CD14-positive monocyte (primary cell): Measurements from ENCODE around the gene WHAMM. TPM values are rescaled to one million over a fixed set of nuclear protein-coding genes. Genes with fewer than 3 reads are reported as not detected.

Experiments used
- DNase-seq, 3 donors: peaks; one replicate each; pipeline ENCODE4 v3.0.0-alpha.2; 2011 to 2022
- H2AFZ ChIP-seq: 2 replicates; pipeline ENCODE4 v1.6.0; 2012; ENCODE audit warnings: mild to moderate bottlenecking, low read depth, low read length, inconsistent platforms; ENCODE audit not compliant: insufficient read depth, poor library complexity, severe bottlenecking
- H3K27ac ChIP-seq, 2 donors: 1 replicate in 1 of 2; 2 replicates in 1 of 2; pipeline ENCODE4 v1.5.1; 2012 to 2013; ENCODE audit warnings: low read length in 2 of 2, control low read depth in 1 of 2, inconsistent platforms in 1 of 2, low read depth in 1 of 2, mild to moderate bottlenecking in 1 of 2
- H3K27me3 ChIP-seq, 2 donors: one replicate each; pipeline versions ENCODE4 v1.6.0 to v1.6.1; 2011 to 2013; ENCODE audit warnings: low read length in 2 of 2; ENCODE audit not compliant: control insufficient read depth in 2 of 2, insufficient read depth in 2 of 2
- H3K36me3 ChIP-seq, 2 donors: replicated peaks in 1 of 2; 1 replicate in 1 of 2; 2 replicates in 1 of 2; pipeline versions ENCODE4 v1.5.1 to v1.6.1; 2012 to 2013; ENCODE audit warnings: low read length in 2 of 2, control low read depth in 1 of 2, inconsistent platforms in 1 of 2, mild to moderate bottlenecking in 1 of 2; ENCODE audit not compliant: insufficient read depth in 2 of 2, control insufficient read depth in 1 of 2
- H3K4me1 ChIP-seq, 2 donors: 1 replicate in 1 of 2; 2 replicates in 1 of 2; pipeline versions ENCODE4 v1.5.1 to v1.6.1; 2012 to 2013; ENCODE audit warnings: low read length in 2 of 2, control low read depth in 1 of 2, inconsistent platforms in 1 of 2, mild to moderate bottlenecking in 1 of 2, moderate library complexity in 1 of 2; ENCODE audit not compliant: insufficient read depth in 2 of 2, control insufficient read depth in 1 of 2
- H3K4me2 ChIP-seq: replicated peaks from 2 replicates; pipeline ENCODE3; 2012; ENCODE audit warnings: low read length, moderate library complexity, mild to moderate bottlenecking; ENCODE audit not compliant: poor library complexity, severe bottlenecking; ENCODE audit errors: extremely low read depth
- H3K4me3 ChIP-seq, 3 experiments: fragments of 200-600 bp in 1 of 3; sonication (generic) in 1 of 3; replicated peaks in 1 of 3; 1 replicate in 2 of 3; 2 replicates in 1 of 3; pipeline ENCODE4 v1.5.1; 2011 to 2013; ENCODE audit warnings: low read length in 3 of 3, mild to moderate bottlenecking in 3 of 3, control low read depth in 2 of 3, low read depth in 2 of 3, inconsistent platforms in 1 of 3, moderate library complexity in 1 of 3
- H3K79me2 ChIP-seq: 2 replicates; pipeline ENCODE4 v1.6.0; 2012; ENCODE audit warnings: mild to moderate bottlenecking, control low read depth, inconsistent platforms, low read length, moderate library complexity; ENCODE audit not compliant: insufficient read depth
- H3K9ac ChIP-seq: 2 replicates; pipeline ENCODE4 v1.6.0; 2017; ENCODE audit warnings: low read length, mild to moderate bottlenecking; ENCODE audit not compliant: insufficient read depth, poor library complexity, severe bottlenecking
- H3K9me3 ChIP-seq, 2 donors: replicated peaks in 1 of 2; 1 replicate in 1 of 2; 2 replicates in 1 of 2; pipeline versions ENCODE4 v1.5.1 to v1.6.1; 2012 to 2013; ENCODE audit warnings: low read length in 2 of 2, control low read depth in 1 of 2; ENCODE audit not compliant: control insufficient read depth in 1 of 2, insufficient read depth in 1 of 2
- H4K20me1 ChIP-seq: 2 replicates; pipeline ENCODE4 v1.6.0; 2012; ENCODE audit warnings: mild to moderate bottlenecking, low read length, control low read depth, moderate library complexity; ENCODE audit not compliant: insufficient read depth
- H3K27ac Mint-ChIP-seq, 7 donors: one replicate each; pipeline ENCODE4 v1.8.0; 2020; ENCODE audit warnings: mild to moderate bottlenecking in 7 of 7, mixed read lengths in 7 of 7, moderate library complexity in 6 of 7, inconsistent platforms in 2 of 7
- H3K27me3 Mint-ChIP-seq, 3 donors: one replicate each; pipeline ENCODE4 v1.8.0; 2021 to 2022; ENCODE audit warnings: low read depth in 3 of 3, mild to moderate bottlenecking in 3 of 3, mixed read lengths in 3 of 3, moderate library complexity in 3 of 3, inconsistent platforms in 1 of 3
- H3K36me3 Mint-ChIP-seq, 2 donors: one replicate each; pipeline ENCODE4 v1.8.0; 2020; ENCODE audit warnings: mixed read lengths in 2 of 2, inconsistent platforms in 1 of 2, mild to moderate bottlenecking in 1 of 2
- H3K4me1 Mint-ChIP-seq: one replicate; pipeline ENCODE4 v1.8.0; 2020; ENCODE audit warnings: mild to moderate bottlenecking, mixed read lengths
- H3K4me3 Mint-ChIP-seq, 2 donors: one replicate each; pipeline ENCODE4 v1.8.0; 2020; ENCODE audit warnings: mild to moderate bottlenecking in 2 of 2, mixed read lengths in 2 of 2, moderate library complexity in 1 of 2
- H3K9me3 Mint-ChIP-seq, 7 donors: one replicate each; pipeline ENCODE4 v1.8.0; 2020 to 2022; ENCODE audit warnings: mixed read lengths in 7 of 7, mild to moderate bottlenecking in 6 of 7, moderate library complexity in 6 of 7, inconsistent platforms in 2 of 7
- WGBS: methylation state at CpG from one replicate; pipeline ENCODE4 v1.1.5; 2013; ENCODE audit warnings: missing lambda C conversion rate; ENCODE audit not compliant: insufficient coverage; 5-methylcytosine and 5-hydroxymethylcytosine counted together
- intact Hi-C, 2 donors: fragments of 100-400 bp; cut with micrococcal nuclease; formaldehyde crosslinking; loops; one replicate each; pipeline versions ENCODE4 v1.15.0 to v1.15.1; 2023
- polyA plus RNA-seq, 3 donors: library from polyadenylated mRNA; depleted of rRNA in 1 of 3; unstranded in 2 of 3; stranded (reverse) in 1 of 3; fragments of 300-500 nt in 2 of 3; fragments of >200 nt in 1 of 3; fragmentation: Illumina TruSeq in 2 of 3; gene quantifications; 1 replicate in 2 of 3; 2 replicates in 1 of 3; pipeline ENCODE4 v1.2.3, GENCODE V29; 2012 to 2021
- TF ChIP-seq, protein P1 (sequence below): fragments of 200-600 bp; IDR thresholded peaks from one replicate; pipeline ENCODE4 v1.8.0; 2022; ENCODE audit warnings: antibody characterized with exemption, mild to moderate bottlenecking

The WHAMM gene
- polyA plus RNA-seq, 3 donors: 0.69 to 7.8 (median 0.92) TPM

DNA sequence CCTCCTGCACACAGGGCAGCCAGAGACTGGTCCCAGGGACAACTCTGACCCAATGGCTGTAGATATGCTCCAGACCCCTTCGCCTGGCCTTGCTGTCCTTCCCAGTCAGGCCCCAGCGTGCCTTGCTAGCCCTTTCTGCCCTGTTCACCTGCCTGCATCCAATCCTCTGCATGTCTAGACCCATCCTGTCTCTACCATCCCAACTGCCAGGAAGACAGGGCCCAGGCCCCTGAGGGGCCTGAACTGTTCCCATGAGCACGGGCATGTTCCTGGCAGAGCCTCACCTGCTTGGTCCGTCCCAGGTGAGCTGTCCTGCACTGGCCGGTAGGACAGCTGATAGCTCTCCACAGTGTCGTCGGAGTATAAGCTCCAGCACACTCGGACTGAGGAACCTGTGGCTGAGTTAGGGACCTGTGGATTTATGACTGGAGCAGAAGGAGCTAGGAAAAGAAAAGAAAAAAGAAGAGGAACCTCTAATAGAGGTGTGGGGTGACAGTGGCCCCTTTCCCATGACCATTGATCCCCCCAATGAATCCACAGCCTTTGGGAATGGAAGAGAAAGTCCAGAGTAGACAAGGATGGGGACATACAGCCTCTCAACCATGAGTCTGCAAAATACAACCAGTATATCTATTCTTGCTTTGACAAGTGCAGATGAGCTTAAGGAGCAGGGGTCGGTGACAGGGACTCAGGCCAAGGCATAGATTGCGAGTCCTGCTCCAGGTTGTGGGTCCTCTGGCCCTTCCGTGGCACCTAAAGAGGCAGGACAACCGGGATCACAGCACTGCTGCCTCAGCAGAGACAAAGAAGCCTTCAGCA lies 37.4 kb upstream of the WHAMM start:
- H3K9me3 Mint-ChIP-seq: peaks cover 0 to 2% (median 0%) of the 10 kb centered on the region in 7 donors
- 99% methylated on average over 10 of the region's 12 CpGs for WGBS
- H3K36me3 Mint-ChIP-seq: peaks cover 3 to 7% of the 10 kb centered on the region in 2 donors
- Histone ChIP-seq H3K4me2 (no peak overlapping the region), H3K4me3 (no peak overlapping the region), H3K9me3 (no peaks in the 10 kb centered on the region), H3K27ac (no peak overlapping the region), H4K20me1 (no peaks in the 10 kb centered on the region), H3K79me2 (no peaks in the 10 kb centered on the region), H3K27me3 (no peaks in the 10 kb centered on the region), H2AFZ (no peak overlapping the region), H3K4me1 (peaks cover 0 to 5% of the 10 kb centered on the region in 2 donors), H3K36me3 (no peaks in the 10 kb centered on the region), H3K9ac (no peak overlapping the region)
- H3K4me1 Mint-ChIP-seq: peaks cover 2% of the 10 kb centered on the region
- intact Hi-C loops: no loop called here
- DNase-seq: no peak
- H3K4me3 Mint-ChIP-seq: no peak overlapping the region
- TF ChIP-seq, protein P1, sequence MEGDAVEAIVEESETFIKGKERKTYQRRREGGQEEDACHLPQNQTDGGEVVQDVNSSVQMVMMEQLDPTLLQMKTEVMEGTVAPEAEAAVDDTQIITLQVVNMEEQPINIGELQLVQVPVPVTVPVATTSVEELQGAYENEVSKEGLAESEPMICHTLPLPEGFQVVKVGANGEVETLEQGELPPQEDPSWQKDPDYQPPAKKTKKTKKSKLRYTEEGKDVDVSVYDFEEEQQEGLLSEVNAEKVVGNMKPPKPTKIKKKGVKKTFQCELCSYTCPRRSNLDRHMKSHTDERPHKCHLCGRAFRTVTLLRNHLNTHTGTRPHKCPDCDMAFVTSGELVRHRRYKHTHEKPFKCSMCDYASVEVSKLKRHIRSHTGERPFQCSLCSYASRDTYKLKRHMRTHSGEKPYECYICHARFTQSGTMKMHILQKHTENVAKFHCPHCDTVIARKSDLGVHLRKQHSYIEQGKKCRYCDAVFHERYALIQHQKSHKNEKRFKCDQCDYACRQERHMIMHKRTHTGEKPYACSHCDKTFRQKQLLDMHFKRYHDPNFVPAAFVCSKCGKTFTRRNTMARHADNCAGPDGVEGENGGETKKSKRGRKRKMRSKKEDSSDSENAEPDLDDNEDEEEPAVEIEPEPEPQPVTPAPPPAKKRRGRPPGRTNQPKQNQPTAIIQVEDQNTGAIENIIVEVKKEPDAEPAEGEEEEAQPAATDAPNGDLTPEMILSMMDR: no peak
- peaks cover 0 to 5% (median 3%) of the 10 kb centered on the region in 3 donors for H3K27me3 Mint-ChIP-seq
- H3K27ac Mint-ChIP-seq: peak overlapping the region in 1 of 7 donors; percentile 43

DNA sequence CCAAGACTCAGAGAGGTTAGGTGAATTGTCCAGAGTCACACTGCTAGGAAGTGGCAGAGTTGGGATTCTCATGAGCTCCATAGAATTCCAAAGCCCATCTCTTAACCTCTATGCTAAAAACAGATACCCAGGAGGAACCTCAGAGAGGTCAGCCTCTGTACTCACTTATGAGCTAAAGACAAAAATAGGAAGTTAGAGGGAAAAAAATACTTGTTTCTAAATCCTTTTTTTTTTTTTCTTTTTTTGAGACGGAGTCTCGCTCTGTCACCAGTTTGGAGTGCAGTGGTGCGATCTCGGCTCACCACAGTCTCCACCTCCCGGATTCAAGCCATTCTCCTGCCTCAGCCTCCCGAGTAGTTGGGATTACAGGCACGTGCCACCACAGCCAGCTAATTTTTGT lies 34.9 kb upstream of the WHAMM start:
- H2AFZ ChIP-seq: no peak overlapping the region
- TF ChIP-seq, protein P1: no peak
- H3K9me3 ChIP-seq: no peaks in the 10 kb centered on the region
- Mint-ChIP-seq H3K4me3 (peak overlapping the region in 1 of 2 donors; percentile 46), H3K36me3 (no peaks in the 10 kb centered on the region), H3K27ac (no peak overlapping the region), H3K27me3 (peaks cover 0 to 5% (median 3%) of the 10 kb centered on the region in 3 donors), H3K9me3 (peaks cover 0 to 2% (median 0%) of the 10 kb centered on the region in 7 donors), H3K4me1 (peaks cover 2% of the 10 kb centered on the region)
- H3K36me3 ChIP-seq: no peaks in the 10 kb centered on the region
- H3K79me2 ChIP-seq: no peaks in the 10 kb centered on the region
- H3K27me3 ChIP-seq: no peaks in the 10 kb centered on the region
- WGBS: 31% methylated on average over 3 of the region's 7 CpGs
- no peak overlapping the region for H3K4me3 ChIP-seq
- no peak overlapping the region for H3K9ac ChIP-seq
- no peak overlapping the region for H3K27ac ChIP-seq
- no peaks in the 10 kb centered on the region for H4K20me1 ChIP-seq
- no peak overlapping the region for H3K4me2 ChIP-seq
- intact Hi-C loops: no loop called here
- DNase-seq: no peak
- peaks cover 0 to 5% of the 10 kb centered on the region in 2 donors for H3K4me1 ChIP-seq
